Brain pericyte (primary cell): ENCODE results near the gene CNTNAP4.

Experiments used
- DNase-seq: peaks from one replicate; pipeline ENCODE4 v3.0.0-alpha.2; 2012; ENCODE audit warnings: low read depth, low spot score

CNTNAP4 gene

GRCh38 chr16:76396977-76397376, 119.8 kb downstream of the CNTNAP4 start:
- no peak for DNase-seq

DNA sequence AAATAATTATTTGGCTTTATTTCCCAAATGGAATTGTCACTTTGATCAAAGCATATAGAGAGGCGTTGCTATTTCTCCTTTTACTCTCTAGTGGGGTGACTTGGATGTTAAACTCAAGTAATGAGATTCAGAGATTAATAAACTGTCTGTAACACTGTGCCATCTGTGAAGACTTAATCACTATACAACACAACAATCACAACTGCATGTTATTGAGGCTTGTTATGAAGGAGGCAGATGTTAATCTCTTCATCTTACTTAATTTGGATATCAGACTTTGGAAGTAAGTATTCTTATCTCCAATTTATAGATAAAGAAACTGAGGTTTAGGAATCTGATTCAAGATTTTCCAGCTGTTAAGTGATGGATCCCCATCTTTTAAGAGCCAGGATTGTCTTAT, 132.5 kb downstream of the CNTNAP4 start:
- DNase-seq: no peak

DNA sequence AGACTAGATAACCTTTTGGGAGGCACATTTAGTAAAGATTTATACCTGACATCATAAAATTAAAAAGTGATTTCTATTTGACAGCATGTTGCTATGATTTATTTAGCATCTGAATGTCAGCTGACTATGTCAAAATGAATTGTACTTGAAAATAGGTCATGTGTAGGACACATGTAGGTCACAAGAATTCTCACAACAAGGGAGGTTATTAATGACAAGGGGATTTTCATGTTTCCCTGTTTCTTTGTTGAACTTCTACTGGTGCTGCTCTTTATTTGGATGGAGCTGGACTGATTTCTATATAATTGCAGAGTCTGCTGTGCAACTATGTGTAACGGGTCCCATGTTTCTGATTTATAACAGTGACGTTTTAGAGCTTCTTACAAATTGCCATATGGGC, 144.4 kb downstream of the CNTNAP4 start:
- DNase-seq: no peak

DNA sequence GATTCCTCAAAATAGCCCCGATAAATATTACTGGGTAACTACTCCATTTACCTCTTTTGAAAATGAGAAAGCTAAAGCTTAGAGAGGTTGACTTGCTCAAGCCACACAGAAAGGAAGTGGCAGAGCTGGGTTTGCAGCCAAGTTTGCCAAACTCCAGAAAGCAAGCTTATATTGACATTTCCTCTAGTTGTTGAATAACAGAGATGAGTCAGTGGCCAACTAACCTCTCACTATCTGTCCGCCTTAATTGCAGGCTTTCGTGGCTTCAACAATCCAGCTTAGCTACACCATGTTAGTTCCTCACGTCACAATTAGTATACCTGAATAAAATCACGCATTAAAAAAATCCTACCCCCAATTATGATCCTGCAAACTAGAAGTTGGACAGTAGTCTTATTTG, 151.7 kb downstream of the CNTNAP4 start:
- no peak for DNase-seq

- DNase-seq: no peak
Observed at GRCh38 chr16:76441391-76441790, 164.2 kb downstream of the CNTNAP4 start.

GRCh38 chr16:76441876-76442275, 164.7 kb downstream of the CNTNAP4 start:
- no peak for DNase-seq

GRCh38 chr16:76443973-76444372, 166.8 kb downstream of the CNTNAP4 start:
- no peak for DNase-seq

- DNase-seq: no peak
Observed at GRCh38 chr16:76444832-76445231, 167.6 kb downstream of the CNTNAP4 start.

DNA sequence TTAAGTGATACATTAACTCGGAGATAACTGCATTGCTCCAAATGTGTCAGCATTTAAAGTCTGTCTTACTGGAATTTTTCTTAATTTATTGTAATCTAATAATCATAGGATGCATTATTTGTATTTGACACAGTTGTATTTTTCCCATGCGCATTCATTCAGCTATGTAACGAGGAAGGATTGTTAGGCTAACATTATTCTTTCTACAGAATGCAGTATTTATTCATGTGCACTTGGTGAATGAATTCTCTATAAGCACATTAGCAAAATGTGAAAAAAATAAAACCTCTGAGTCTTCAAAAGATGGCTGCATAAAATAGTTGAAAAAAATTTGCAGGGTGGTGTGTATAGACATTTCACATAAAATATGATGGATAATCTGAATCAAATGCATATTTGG, 168.6 kb downstream of the CNTNAP4 start:
- DNase-seq: no peak

DNA sequence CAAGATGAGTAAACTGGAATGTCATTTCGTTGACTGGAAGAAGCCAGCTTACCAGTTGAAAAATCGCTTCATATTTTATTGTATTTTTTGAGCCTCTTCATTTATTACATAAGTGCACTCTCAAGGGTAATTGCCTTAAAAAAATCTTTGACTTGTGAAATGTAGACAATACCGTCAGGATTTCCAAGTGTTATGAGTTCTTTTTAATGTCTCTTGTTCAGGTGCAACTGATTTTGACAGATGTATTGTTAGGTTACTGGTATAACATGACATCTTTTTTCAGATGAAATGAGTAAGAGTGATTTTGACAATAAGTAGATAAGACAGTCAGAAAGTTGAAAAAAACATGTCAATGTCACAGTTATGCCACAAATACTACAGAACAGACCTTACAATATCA, 169.1 kb downstream of the CNTNAP4 start:
- DNase-seq: no peak

- DNase-seq: no peak
Observed at GRCh38 chr16:76450890-76451289, 173.7 kb downstream of the CNTNAP4 start.

GRCh38 chr16:76455257-76455656, 178.1 kb downstream of the CNTNAP4 start:
- no peak for DNase-seq

DNA sequence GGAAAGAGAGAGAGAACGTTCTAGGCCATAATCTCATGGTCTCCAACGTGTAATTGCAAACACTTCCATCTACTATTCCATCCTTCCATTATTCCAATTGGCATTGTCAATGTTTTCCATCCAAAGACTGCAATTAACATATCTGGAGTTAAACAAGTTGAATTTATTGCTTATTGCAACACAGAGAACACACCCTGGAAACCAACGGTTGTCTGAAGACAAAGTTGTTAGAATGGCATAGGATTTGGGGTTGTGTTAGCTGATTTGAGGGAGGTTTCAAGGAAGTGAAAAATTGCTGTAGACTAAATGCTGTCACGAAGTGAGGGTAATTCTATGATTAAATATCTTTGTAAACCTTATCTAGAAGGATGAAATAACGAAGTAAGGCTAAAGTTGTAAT, 178.8 kb downstream of the CNTNAP4 start:
- no peak for DNase-seq

GRCh38 chr16:76459111-76459510, 181.9 kb downstream of the CNTNAP4 start:
- no peak for DNase-seq

DNA sequence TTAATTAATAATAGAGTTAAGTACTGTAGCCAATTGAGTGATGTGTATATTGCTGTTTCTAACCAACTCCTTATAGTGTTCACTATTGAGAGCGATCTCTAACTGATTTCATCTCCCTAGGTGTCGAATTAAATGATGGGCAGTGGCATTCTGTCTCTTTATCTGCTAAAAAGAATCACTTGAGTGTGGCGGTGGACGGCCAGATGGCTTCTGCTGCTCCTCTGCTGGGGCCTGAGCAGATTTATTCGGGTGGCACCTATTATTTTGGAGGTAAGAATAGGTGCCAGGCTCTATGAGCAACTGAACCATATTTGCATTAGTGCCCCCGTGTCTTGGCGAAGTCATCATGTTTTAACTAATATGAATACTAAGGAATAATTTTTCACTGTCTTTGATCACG, 184.6 kb downstream of the CNTNAP4 start:
- DNase-seq: no peak

- DNase-seq: no peak
Observed at GRCh38 chr16:76464955-76465620, 187.9 kb downstream of the CNTNAP4 start.

GRCh38 chr16:76466871-76467270, 189.7 kb downstream of the CNTNAP4 start:
- DNase-seq: no peak

- DNase-seq: no peak
Observed at GRCh38 chr16:76474048-76474447, 196.8 kb downstream of the CNTNAP4 start.

DNA sequence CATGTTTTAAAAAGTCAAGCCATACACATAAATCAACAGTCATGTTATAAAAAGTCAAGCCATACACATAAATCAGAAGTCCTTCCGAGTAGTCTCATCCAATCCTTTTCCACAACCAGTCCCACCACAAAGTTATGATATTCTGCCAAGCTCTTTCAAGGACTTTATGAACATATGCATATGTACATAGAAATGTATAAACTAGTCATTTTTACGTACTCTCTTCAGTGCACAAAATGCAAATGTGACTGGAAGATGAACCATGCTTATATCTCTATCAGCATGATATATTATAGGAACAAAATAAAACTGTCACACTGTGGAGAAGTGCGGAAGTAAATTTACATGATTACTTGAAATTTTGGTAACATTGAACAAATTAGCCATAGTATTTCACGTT, 200.9 kb downstream of the CNTNAP4 start:
- DNase-seq: no peak

- no peak for DNase-seq
Observed at GRCh38 chr16:76483307-76483909, 206.2 kb downstream of the CNTNAP4 start.

DNA sequence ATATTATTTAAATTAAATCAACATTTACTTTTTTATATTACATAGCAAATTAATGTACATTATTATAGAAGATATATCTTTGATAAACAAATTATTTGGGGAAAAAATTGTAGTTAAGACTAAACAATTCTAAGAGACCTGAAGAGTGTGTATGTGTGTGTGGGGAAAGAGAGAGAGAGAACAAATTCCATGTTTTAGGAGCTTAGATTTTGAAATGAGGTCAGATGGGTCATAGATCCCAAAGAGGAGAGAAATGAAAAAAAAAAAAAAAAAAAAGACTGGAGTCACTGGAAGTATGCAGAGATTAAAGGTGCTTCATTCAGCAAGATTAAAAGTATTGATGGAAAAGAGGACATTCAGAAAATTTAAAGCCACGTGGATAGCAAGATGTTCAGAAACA, 206.8 kb downstream of the CNTNAP4 start:
- no peak for DNase-seq

DNA sequence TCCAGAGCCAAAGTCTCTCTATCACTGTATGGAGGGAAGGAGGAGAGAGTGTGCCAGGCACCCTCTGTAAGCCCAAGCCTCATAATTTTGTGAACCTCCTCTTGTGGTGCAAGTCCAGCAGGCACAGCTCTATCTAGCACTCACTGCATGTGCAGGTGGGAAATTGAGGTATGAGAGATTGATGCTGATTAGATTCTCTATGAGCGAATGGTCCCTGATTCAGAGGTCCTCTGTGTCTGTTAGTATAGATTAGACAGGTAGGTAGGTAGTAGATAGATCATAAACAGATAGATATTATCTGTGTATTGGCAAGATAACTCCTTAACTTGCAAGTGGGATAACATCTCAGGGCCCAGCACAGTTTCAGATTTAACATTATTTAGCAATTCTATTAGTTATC, 209.5 kb downstream of the CNTNAP4 start:
- DNase-seq: no peak

- no peak for DNase-seq
Observed at GRCh38 chr16:76487411-76488064, 210.3 kb downstream of the CNTNAP4 start.
